ENCODE data around the gene RTKN2.
"Not testable (repeated sequence)": the region's sequence is repeated elsewhere in the genome, so short reads cannot be mapped to it uniquely, and the experiment has no call there.

Gene RTKN2

GRCh38 chr10:62268399-62269114, at the start of gene RTKN2:
Gene RTKN2, minus strand, starts transcription at chr10:62268844. Its CDS starts 234 bp downstream, at chr10:62268610.
- peak; percentile 73 for DNase-seq

DNA sequence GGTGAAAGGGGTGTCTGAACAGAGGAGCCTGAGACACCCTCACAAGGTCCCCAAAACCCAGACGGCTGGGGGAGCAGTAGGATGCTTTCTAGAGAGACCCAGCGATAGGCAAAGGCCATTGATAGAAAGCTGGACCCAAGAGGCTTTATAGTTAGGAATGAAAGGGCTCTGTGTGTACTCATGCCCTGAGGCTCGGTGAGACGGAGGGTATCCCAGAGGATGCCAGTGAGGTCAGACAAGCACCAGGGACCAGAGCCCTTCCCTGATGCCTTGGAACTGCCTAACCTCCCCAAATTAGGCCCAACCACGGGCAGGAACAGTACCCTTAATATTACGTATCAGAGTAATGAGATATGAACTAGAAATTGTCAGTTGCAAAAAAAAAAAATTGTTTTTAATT, 48.6 kb upstream of the RTKN2 start:
- no peak for DNase-seq

DNA sequence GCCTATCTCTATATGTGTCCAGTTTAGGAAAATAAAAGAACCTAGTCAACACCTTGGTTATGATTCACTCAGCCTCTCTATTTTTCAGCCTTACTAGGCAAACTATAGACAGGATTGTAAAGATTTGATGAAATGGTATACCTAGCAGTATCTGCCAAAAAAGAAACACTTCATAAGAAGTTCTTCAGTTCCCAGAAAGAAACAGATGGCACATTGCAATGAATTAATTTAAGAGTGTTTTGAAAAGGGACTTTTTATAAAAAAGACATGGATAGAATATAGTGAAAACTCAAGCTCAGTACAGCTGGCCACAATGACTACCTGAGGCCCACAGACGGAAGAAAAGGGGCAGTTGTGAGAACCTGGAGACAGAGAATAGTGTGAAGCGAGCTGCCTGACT, 40.6 kb upstream of the RTKN2 start:
- no peak for DNase-seq

DNA sequence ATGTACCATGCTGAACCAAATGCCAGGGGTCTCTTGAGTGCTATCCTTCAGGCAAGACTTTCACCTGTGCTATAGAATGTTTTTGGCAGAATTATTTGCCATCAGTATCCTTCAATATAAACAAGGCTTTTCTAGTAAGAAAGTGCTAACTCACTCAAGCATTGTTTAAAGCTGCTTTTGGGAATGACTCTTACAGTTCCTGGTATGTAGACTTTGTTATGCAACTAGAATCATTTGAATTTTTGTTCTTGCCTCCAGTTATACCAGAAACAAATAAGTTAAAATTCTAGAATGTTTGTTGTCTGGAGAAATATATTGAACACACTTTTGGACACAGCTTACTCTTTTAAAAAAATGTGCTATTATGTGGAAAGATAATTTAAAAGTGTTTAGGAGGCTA, 39.5 kb upstream of the RTKN2 start:
- DNase-seq: no peak

- DNase-seq: no peak
Measured at GRCh38 chr10:62307635-62308034, 39.0 kb upstream of the RTKN2 start.

DNA sequence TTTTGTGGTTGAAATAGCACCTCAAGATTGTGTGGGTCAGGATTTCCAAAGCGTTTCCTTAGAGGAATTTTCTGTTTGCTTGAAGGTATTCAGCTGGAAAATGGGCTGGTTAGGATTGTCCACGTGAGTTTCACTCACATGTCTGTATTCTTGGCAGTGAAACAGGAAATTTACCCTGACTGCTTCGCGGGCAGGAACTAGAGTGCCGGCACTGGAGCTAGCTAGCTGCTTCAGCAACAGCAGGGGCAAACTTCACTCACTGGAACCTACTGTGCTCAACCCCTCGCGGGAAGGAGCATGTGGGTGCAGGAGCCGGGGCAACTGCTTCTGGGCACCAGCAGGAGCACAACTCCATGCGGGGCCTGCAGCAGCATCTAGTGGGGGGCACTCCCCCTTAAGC, 38.0 kb upstream of the RTKN2 start:
- no peak for DNase-seq

GRCh38 chr10:62305813-62306212, 37.2 kb upstream of the RTKN2 start:
- DNase-seq: no peak

- no peak for DNase-seq
Measured at GRCh38 chr10:62303922-62304321, 35.3 kb upstream of the RTKN2 start.

GRCh38 chr10:62302760-62303159, 34.1 kb upstream of the RTKN2 start:
- no peak for DNase-seq

DNA sequence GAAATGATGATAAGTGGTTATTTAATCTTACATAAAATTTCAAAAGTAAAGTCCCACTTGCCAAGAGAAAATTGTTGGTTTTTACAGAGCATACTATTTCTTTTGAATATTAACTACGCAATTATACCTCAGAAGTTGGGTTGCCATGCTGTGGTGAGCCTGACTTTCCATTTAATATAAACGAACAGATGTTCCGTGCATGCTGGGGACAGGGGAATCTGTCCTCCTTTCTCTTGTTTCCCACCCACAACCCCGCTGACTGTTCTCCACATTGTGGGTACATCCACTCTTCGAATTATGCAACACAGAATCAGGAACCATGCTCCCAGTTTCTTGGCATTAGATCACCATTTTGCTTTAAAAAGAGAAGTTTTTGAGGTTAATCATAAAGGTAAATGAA, 29.2 kb upstream of the RTKN2 start:
- no peak for DNase-seq

- no peak for DNase-seq
Measured at GRCh38 chr10:62284221-62284620, 15.6 kb upstream of the RTKN2 start.

DNA sequence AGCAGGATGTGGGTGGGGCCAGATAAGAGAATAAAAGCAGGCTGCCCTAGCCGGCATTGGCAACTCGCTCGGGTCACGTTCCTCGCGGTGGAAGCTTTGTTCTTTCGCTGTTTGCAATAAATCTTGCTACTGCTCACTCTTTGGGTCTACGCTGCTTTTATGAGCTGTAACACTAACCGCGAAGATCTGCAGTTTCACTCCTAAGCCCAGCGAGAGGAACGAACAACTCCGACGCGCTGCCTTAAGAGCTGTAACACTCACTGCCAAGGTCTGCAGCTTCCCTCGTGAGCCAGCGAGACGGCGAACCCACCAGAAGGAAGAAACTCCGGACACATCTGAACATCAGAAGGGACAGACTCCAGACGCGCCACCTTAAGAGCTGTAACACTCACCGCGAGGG, 12.7 kb upstream of the RTKN2 start:
- not testable (repeated sequence) for DNase-seq

GRCh38 chr10:62280392-62280791, 11.7 kb upstream of the RTKN2 start:
- DNase-seq: not testable (repeated sequence)

DNA sequence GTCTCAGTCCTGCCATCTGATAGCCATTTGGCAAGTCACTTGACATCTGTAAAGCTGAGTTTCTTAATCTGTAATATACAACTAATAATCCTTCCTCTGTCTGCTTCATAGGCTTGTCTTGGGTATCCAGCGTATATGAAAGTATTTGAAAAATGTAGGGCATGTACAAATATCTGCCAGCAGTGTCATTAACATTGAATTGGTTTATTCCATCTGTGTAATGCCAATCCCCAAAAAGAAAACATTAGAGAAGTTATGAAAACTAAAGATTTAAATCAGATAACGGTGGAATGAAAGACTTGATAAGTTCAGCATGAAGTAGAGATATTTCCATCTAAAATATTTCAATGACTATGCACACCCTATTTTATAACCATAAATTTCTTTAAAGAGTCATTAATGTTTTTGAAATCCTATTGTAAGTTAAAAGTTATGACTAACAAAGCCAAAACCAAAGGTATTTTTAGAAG, 9.8 kb upstream of the RTKN2 start:
- DNase-seq: no peak

- no peak for DNase-seq
Measured at GRCh38 chr10:62277971-62278370, 9.3 kb upstream of the RTKN2 start.

- no peak for DNase-seq
Measured at GRCh38 chr10:62270020-62270419, 1.4 kb upstream of the RTKN2 start.

DNA sequence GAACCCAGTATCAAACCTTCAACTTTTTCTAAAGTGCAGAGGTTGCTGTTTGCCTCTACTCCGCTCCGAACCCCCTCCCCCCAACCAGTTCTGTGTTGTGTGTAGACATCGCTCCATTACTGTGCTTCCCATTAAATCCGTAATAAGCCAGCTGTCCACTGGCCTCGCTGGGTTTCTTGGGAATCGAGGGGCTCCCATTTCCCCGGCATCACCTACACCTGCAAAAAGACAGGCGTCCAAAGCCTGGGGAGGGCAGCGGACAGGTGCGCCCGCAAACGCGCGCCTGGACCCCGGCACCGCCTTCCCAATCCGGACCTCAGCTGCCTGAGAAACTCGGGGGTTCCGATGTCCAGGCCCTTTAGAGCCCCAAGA, 631 bp downstream of the RTKN2 start:
- no peak for DNase-seq

DNA sequence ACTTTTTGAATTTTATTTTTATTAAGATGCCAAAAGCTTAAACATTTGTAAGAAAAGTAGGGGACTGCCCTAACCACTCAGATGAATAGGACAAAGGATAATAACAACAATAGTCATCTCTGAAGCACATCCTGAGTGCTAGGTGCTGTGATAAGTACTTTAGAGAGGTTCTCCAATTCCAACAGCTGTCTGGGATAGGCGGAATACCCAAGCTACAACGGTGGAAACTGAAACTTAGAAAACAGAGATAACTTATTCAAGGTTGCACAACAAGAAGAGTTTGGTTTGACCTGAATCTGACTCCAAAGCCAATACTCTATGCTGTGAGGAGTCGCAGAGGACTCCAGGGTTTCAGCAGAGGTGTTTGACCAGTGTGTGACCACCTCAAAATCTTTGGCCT, 2.0 kb downstream of the RTKN2 start:
- DNase-seq: no peak

GRCh38 chr10:62266147-62266546, 2.5 kb downstream of the RTKN2 start:
- no peak for DNase-seq

DNA sequence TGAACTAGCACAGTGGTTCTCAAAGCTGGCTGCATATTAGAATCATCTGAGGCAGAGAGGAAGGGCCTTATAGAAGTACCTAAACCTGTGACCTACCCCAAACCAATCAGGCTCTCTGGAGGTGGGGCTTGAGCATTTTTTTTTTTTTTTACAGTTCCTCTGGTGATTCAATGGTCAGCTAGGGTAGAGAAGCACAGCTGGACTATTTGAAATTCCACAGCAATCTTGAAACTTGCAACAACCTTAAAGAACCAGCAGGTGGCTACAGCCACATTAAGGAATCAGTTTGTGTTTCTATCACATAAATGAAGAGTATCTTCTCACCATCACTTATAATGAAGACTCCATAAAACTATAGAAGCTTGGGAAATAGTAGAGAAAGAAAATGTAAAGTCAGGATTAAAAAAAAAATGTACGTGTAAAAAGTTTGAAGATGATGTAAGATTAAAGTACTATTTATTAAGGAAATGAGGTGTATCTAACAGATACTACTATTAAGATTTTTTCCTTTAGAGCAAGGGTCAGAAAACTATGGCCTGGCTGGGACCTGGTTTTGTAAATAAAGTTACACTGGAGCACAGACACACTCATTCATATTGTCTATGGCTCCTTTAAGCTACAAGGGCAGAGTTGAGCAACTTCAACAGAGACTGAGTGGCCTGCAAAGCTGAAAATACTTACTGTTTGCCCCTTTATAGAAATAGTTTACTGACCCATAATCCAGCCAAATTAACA, 3.8 kb downstream of the RTKN2 start:
- DNase-seq: peak; percentile 32

DNA sequence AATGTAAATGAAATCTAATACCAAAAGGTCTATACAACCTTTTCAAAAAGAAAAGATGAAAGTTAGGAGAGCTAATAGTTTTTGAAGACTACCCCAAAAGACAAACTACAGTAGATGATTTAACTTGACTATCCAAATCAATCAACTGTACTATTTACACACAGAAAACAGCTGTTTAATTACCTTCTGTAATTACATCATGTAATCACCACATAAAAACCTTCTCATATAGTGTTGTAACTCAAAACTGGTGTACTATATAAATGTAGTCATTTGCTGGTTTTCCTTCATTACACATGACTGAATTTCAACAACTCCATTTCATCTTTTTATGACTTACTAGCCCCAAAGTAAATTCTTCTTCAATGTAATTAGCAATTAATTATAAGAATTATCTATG, 4.5 kb downstream of the RTKN2 start:
- DNase-seq: no peak

DNA sequence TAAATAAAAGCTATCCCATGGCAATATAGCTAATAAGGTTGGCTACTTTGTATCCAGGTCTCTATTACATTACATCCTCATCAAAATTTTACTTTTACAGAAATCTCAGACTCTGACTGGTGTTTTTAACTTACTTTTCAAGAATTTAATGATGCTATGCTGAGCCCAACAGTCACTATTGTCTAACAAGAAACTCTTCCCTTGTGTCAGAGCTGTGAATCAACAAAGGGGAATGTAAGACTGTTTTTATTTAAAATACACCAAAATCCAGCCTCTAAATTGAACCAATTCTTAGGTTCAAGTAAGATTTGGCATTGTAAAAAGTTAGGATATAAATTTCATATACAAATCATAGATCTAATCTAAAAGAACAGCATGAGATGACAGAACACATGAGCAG, 7.0 kb downstream of the RTKN2 start:
- DNase-seq: no peak

DNA sequence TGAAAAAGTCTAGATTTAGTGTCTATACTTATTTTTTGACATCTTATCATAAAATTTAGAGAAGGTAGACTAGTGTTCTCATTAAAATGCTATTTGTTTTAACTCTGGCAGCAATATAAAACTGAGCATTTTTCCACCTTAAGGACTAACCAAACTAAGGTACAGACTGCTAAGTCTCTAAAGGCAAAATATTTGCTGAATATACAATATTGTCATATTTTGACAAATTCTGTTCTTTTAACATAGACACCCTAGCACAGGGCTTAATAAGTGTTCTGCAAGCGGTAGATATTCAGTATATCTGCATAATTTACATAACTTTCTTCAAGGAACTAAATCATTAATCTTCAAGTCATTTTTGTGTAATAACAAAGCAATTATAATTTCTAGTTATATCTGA, 8.6 kb downstream of the RTKN2 start:
- DNase-seq: no peak

DNA sequence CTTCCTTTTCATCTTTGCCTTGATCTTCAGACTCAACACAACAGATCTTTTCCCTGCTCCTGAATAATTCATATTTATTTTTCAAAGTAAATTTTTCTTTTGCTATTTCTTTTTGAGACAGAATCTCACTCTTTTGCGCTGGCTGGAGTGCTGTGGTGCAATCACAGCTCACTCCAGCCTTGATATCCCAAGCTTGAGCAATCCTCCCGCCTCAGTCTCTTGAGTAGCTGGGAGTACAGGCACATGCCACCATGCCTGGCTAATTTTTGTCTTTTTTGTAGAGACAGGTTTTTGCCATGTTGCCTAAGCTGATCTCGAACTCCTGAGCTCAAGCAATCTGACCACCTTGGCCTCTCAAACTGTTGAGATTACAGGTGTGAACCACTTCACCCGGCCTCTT, 9.2 kb downstream of the RTKN2 start:
- DNase-seq: no peak

- DNase-seq: no peak
Measured at GRCh38 chr10:62258926-62259325, 9.7 kb downstream of the RTKN2 start.

All from activated CD4-positive, alpha-beta T cell treated with anti-CD3 and anti-CD28 coated beads, Interleukin-10, Interleukin-2, amounts not matched to agents 100 ng/mL and 50 ng/mL, durations not matched to agents 16 hours and 8 hours (primary cell).